Tibial nerve (tissue), 4 donors: ENCODE data around the gene FZD2. TPM values are rescaled to one million over a fixed set of nuclear protein-coding genes. Genes with fewer than 3 reads are reported as not detected.

Experiments
- DNase-seq, 2 donors: peaks; one replicate each; pipeline ENCODE4 v3.0.0-alpha.2; 2019; ENCODE audit warnings: low spot score in 2 of 2
- H3K27ac ChIP-seq, 4 donors: fragments of 200-600 bp; sonication (generic) in 3 of 4; one replicate each; pipeline ENCODE4 v1.5.1; 2017 to 2019; ENCODE audit warnings: mild to moderate bottlenecking in 1 of 4
- H3K27me3 ChIP-seq, 2 donors: fragments of 200-600 bp; sonication (generic) in 1 of 2; one replicate each; pipeline versions ENCODE4 v1.5.1 to v1.6.0; 2017 to 2019
- H3K36me3 ChIP-seq, 3 donors: fragments of 200-600 bp; sonication (generic); one replicate each; pipeline ENCODE4 v1.5.1; 2018 to 2019
- H3K4me1 ChIP-seq, 4 donors: fragments of 200-600 bp; sonication (generic) in 3 of 4; one replicate each; pipeline ENCODE4 v1.5.1; 2017 to 2019
- H3K4me3 ChIP-seq, 4 donors: fragments of 200-600 bp; sonication (generic) in 3 of 4; one replicate each; pipeline ENCODE4 v1.5.1; 2017 to 2019; ENCODE audit warnings: mild to moderate bottlenecking in 1 of 4, moderate library complexity in 1 of 4
- H3K9me3 ChIP-seq, 4 donors: fragments of 200-600 bp; sonication (generic) in 3 of 4; one replicate each; pipeline ENCODE4 v1.5.1; 2017 to 2019
- EP300 ChIP-seq, 2 donors: sonication (generic); formaldehyde crosslinking; IDR thresholded peaks; one replicate each; pipeline ENCODE4 v1.6.1; 2017; ENCODE audit warnings: antibody characterized with exemption in 2 of 2, mild to moderate bottlenecking in 1 of 2
- POLR2A ChIP-seq, 2 donors: fragments of 450-650 bp; IDR thresholded peaks; one replicate each; pipeline ENCODE4 v1.6.1; 2017; ENCODE audit warnings: antibody characterized with exemption in 2 of 2, mild to moderate bottlenecking in 2 of 2, moderate library complexity in 2 of 2
- WGBS, 2 donors: methylation state at CpG; one replicate each; pipeline ENCODE4 v1.1.5; 2018; 5-methylcytosine and 5-hydroxymethylcytosine counted together
- total RNA-seq, 4 donors: library from RNA; depleted of rRNA; stranded (reverse); fragments of >200 nt; gene quantifications; one replicate each; pipeline ENCODE4 v1.1.0, GENCODE V29; 2016
- TF ChIP-seq, protein P1 (sequence below), 5 experiments: fragments of 200-600 bp in 3 of 5; fragments of 450-650 bp in 2 of 5; sonication (generic) in 3 of 5; IDR thresholded peaks; one replicate each; pipeline ENCODE4 v1.5.1; 2016 to 2019; ENCODE audit warnings: antibody characterized with exemption in 5 of 5, mild to moderate bottlenecking in 3 of 5, moderate library complexity in 2 of 5

Gene FZD2
- total RNA-seq, 4 donors from 2014 or later = 6.3 to 27.8 (median 16.2) TPM

- Histone ChIP-seq H3K9me3 (no peaks in the 10 kb centered on the region), H3K27ac (peak overlapping the region in 3 of 4 donors; percentile 23 to 70 (median 65)), H3K4me3 (no peak overlapping the region), H3K27me3 (peaks cover 0 to 28% of the 10 kb centered on the region in 2 donors), H3K36me3 (no peaks in the 10 kb centered on the region), H3K4me1 (peaks cover 0 to 18% (median 0%) of the 10 kb centered on the region in 4 donors)
- TF ChIP-seq POLR2A (IDR thresholded peaks at IDR 0.05) (no peak), EP300 (IDR thresholded peaks at IDR 0.05) (no peak)
- TF ChIP-seq, protein P1, sequence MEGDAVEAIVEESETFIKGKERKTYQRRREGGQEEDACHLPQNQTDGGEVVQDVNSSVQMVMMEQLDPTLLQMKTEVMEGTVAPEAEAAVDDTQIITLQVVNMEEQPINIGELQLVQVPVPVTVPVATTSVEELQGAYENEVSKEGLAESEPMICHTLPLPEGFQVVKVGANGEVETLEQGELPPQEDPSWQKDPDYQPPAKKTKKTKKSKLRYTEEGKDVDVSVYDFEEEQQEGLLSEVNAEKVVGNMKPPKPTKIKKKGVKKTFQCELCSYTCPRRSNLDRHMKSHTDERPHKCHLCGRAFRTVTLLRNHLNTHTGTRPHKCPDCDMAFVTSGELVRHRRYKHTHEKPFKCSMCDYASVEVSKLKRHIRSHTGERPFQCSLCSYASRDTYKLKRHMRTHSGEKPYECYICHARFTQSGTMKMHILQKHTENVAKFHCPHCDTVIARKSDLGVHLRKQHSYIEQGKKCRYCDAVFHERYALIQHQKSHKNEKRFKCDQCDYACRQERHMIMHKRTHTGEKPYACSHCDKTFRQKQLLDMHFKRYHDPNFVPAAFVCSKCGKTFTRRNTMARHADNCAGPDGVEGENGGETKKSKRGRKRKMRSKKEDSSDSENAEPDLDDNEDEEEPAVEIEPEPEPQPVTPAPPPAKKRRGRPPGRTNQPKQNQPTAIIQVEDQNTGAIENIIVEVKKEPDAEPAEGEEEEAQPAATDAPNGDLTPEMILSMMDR (IDR thresholded peaks at IDR 0.05) = no peak
- no peak for DNase-seq
- WGBS, 2 donors = 19 to 37% methylated on average over 5 of the region's 5 CpGs
Observed at GRCh38 chr17:44543213-44543904, 13.9 kb upstream of the FZD2 start.

DNA sequence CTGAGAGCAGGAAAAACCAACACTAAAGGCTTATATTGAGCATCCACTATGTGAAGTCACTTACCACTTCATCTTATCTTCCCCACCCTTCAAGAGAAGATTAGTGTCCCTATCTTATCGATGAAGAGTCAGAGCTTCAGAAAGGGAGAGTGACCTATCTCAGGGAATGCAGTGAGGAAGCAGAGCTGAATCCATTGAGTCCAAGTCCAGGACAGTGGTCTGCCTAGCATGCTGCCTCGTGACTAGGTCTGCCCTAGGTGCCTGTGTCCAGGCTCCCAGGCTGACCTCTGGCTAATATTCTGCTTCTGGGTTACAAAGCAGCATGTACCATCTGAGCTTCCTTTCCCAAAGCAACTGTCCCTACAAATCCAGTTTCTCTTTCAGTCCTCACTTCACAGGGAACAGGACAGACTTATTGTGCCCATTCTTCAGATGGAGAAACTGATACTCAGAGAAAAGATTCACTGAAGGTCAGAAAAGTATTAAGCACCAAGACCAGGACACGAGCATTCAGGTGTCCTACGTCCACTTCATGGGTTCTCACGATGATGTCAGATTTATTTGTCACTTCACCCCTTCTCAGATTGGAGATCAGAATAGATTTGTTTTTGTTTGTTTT, 13.3 kb upstream of the FZD2 start:
- H3K4me3 ChIP-seq = no peak overlapping the region
- peaks cover 0 to 28% of the 10 kb centered on the region in 2 donors for H3K27me3 ChIP-seq
- TF ChIP-seq, protein P1 (IDR thresholded peaks at IDR 0.05) = no peak
- TF ChIP-seq EP300 (IDR thresholded peaks at IDR 0.05) (no peak), POLR2A (IDR thresholded peaks at IDR 0.05) (no peak)
- H3K4me1 ChIP-seq = peaks cover 0 to 18% (median 0%) of the 10 kb centered on the region in 4 donors
- DNase-seq = no peak
- peak overlapping the region in 2 of 4 donors; percentile 65 to 70 for H3K27ac ChIP-seq
- H3K9me3 ChIP-seq = no peaks in the 10 kb centered on the region
- no peaks in the 10 kb centered on the region for H3K36me3 ChIP-seq
- 62 to 74% methylated on average over 5 of the region's 5 CpGs for WGBS, 2 donors

DNA sequence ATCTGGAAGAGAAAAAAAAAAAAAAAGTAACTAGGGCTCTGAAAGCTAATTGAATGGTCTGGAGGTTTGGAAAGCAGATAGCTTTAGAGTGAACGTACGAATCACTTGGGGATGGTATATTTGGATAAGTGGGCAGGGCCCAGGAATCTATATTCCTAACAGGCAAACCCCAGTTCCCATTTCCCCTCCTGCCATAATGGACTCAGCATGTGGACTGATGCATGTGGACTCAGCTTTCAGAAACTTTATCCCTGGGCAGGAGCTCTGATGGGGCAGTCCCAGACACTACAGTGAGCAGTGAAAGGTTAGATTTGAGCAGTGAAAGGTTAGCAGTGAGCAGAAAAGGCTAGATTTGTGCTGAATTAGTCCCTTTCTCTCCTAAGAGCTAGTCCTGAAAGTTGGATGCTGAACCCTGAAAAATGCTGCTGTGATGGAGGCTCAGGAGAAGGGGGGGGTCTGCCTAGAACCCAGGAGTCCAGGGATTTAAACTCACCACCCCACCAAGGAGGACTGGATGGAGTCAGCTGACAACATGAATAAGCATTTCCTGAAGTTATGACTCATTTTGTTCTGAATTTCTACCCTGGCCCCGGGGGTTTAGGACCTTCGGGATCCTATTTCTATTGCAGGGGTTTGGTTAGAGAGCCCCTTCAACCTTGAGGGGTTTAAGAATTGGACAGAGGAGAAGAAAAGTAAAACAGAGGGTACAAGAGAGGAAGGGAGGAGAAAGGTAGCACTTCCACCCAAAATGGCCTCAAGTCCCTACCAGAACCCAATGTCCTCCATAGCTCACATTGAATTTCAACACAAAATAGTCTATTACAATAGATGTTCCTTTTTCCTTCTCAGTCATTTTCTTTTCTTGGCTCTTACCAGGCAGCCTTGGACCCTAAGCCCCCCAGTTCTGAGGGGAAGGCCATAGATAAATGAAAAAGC, 10.3 kb upstream of the FZD2 start:
- no peak for TF ChIP-seq EP300 (IDR thresholded peaks at IDR 0.05)
- TF ChIP-seq, protein P1 (IDR thresholded peaks at IDR 0.05) = no peak
- no peak for TF ChIP-seq POLR2A (IDR thresholded peaks at IDR 0.05)
- 46 to 51% methylated on average over 4 of the region's 4 CpGs for WGBS, 2 donors
- no peak for DNase-seq
- Histone ChIP-seq H3K4me1 (peaks cover 0 to 20% (median 0%) of the 10 kb centered on the region in 4 donors), H3K27me3 (peaks cover 0 to 3% of the 10 kb centered on the region in 2 donors), H3K27ac (peak overlapping the region in 2 of 4 donors; percentile 43 to 57), H3K4me3 (no peak overlapping the region), H3K9me3 (no peaks in the 10 kb centered on the region), H3K36me3 (no peaks in the 10 kb centered on the region)

GRCh38 chr17:44547625-44548267, 9.5 kb upstream of the FZD2 start:
- WGBS, 2 donors = 64 to 65% methylated on average over 3 to 4 of the region's 4 CpGs
- H3K4me1 ChIP-seq = peaks cover 0 to 23% (median 0%) of the 10 kb centered on the region in 4 donors
- no peaks in the 10 kb centered on the region for H3K36me3 ChIP-seq
- no peak for DNase-seq
- H3K27ac ChIP-seq = peak overlapping the region in 2 of 4 donors; percentile 43 to 57
- H3K4me3 ChIP-seq = no peak overlapping the region
- TF ChIP-seq, protein P1 (IDR thresholded peaks at IDR 0.05) = no peak
- TF ChIP-seq EP300 (IDR thresholded peaks at IDR 0.05) (no peak), POLR2A (IDR thresholded peaks at IDR 0.05) (no peak)
- H3K27me3 ChIP-seq = no peaks in the 10 kb centered on the region
- H3K9me3 ChIP-seq = no peaks in the 10 kb centered on the region
